ENCODE results near the gene ALDH1L1.
A peak's percentile ranks its signal among the peaks of the same experiment; 100 is the strongest.

The ALDH1L1 gene

GRCh38 chr3:126118591-126118990 is 61.8 kb downstream of the ALDH1L1 start:
- DNase-seq: peak; percentile 3

DNA sequence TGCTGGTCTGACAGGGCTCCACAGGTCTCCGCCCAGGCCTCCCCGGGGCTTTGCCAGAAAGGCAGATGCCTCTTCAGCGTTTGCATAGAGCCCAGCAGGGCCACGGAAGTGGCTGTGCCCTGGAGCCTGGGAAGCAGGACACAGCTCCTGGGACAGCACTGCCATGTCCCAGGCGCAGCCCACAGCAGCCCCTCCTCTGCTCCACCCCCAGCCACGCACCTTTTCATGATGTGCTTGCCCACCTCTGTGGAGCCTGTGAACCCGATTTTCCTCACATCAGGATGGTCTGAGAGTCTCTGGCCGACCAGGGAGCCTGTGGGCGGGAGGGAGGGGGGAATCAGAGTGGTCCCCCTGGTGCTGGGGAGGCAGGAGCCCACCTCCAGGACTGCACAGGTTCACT is 62.6 kb downstream of the ALDH1L1 start:
- DNase-seq: peak; percentile 6

- peak; percentile 5 for DNase-seq
These were observed 63.2 kb downstream of the ALDH1L1 start for GRCh38 chr3:126117212-126117611.

DNA sequence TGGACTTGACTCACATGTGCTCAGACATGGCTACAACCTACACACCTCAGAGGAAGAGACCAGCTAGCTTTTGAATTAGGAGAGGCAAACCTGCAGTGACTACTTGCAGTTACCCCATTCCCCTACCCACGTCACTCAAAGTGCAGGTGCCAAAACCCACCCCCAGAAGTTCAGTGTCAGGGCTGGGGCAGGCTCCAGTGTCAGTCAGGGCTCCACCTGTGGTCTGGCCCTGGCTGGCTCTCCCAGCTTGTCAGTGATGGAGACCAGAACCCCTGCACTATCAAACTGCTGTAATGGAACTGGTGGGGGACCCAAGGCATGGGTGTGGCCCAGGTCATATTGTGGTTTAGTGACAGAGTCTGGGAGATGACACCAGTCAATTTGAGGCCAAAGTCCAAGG is 63.9 kb downstream of the ALDH1L1 start:
- peak; percentile 3 for DNase-seq

DNA sequence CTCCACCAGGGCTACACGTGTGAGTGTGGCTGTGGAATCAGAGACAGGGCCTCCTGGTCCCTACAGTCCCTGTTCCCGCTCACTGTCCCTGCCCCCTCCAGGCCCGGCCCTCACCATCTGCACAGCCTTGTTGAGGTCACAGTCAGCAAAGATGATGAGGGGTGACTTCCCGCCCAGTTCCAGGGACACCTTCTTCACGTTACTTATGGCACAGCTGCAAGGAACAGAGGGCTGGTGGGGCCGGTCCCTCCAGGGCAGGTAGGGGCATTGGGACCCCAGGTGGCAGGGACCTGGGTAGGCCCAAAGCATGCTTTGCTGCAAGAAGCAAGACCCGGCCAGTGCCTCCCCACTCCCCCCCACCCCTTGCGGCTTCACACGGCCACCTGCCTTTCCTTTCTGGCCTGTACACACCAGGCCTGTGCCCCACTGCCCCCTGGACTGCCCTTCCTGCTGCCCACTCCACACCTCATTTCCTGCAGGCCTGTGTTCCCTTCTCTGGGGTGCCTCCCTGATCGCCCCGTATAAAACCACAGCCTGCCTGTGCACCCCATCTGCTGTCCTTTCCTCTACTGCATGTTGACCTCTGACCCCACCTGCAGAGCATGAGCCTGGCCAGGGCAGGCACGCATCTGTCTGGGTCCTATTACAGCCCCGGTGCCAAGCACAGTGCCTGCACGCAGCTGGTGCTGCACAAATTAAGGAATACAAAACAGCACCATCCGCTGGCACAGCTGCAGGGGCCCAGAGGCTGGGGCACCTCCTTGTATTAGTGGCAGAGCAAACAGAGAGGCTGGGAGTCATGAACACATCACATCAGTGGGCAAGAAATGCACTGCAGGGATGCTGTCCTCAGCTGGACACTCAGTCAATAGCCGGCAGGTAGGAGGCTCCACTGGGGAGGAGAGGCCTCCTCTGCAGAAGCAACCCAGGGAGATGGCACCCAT is 65.7 kb downstream of the ALDH1L1 start:
- no peak for DNase-seq

DNA sequence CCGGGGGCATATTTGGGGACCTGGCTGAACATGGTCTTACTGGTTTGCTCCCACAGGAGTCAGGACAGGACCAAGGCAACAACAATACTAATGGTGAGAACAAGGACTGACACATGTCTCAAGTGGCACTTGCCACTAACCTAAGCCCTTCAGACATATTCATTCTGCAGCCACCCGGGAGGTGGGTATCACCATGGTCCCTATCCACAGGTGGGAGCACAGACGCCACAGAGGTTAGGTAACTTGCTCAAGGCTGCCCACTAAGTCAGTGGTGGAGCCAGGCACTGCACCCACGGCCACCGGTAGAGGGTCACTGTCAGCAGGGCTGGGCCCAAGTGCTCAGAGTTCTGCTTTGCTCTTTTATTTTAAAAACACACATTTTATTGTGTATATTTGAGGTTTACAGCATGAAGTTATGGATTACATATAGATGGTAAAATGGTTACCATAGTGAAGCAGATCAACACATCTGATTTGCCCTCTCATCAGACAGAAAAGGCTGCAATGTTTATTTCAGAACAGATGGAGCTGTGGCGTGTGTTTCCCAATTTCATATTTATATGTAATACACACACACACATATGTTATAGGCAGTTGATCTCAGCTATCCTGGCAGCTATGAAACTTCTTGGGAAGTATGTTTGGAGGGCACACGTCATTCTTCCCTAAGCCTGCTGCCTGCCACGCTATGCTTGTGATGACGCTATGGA is 66.5 kb downstream of the ALDH1L1 start:
- peak; percentile 14 for DNase-seq

DNA sequence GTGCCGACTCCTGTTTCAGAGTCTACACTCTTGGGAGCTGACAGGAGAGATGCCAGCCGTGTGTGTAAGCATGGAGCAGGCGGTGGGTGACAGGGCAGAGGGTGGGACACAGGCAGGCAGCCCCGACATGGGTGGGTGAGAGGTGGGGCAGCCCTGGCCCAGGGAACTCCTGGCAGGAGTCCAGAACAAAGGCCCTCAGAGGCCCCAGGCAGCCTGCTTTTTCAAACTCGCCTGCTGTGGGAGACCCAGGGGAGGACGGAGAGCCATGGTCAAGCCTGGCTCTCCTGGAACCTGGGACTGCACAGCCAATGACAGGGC is 67.2 kb downstream of the ALDH1L1 start:
- DNase-seq: no peak

DNA sequence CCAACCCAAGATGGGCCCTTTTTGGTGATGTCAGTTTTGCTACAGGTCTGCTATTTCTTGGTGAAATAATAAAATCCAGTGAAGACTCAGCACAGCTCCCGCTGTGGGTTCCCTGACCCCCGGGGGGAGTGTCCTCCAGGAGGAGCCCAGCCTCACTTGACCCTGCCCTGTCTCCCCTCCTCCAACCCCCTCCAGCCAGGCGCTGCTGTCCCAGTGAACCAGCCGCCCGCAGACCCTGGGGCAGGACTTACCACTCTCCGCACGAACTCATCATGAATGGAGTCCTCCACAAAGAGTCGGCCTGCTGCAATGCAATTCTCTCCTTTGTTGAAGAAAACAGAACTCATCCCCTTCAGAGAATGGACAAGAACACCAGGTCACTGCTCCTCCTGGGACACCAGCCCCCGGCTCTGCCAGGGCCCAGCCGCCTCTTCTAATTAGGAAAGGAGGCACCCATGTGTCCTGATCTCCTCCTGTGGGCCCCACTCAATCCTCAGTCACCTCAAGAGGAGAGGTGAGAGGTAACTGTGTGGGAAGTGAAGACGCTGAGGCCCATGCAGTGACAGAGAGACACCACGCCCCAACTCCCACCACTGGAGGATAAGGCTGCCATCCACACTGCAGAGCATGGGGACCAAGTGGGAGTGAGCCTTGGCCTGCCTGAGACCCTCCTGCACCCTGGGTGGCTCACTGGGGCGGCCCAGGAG is 67.7 kb downstream of the ALDH1L1 start:
- peak; percentile 13 for DNase-seq

DNA sequence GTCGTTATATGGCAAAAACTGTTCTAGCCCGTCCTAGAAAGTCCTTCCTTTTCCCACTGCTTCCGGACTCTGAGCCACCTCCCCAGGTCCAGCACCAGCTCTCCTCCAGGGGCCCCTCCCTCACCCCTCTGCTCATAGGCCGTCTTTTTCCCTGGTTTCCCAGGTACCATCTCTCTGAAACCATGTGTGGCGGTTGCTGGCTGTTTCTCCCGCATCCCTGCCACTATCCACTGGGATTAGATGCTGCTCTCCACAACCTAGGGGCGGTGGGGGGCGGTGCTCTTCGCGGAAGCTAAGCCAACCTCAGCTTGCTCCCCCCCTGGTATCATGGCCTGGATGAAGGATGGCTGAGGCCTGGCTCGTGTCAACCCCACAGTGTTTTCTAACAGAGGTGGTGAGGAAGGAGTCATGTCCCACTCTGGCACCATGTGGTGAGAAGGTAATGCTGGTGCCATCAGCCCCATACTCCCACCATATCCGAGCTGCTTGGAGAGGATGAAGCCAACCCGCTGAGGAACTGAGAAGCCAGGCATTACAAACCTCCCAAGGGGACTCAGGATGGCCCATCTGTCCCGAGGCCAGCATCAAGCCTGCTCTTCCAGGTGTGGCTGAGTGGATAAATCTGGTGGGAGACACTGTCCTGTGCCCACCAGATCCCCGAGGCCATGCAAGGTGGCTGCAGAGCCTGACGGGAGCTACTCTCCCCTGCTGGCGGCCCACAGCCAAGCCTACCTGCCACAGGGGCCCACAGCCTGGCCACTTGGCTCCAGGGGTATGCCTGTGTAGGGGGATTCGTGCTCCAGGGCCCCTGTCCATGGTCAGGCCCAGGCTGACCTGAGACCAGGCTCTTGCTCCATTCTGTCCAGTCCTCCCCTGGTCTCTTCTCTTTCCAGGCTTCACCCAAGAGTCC is 68.6 kb downstream of the ALDH1L1 start:
- DNase-seq: no peak

- peak; percentile 16 for DNase-seq
These were observed 69.2 kb downstream of the ALDH1L1 start for GRCh38 chr3:126111126-126111551.

GRCh38 chr3:126110431-126111125 is 69.8 kb downstream of the ALDH1L1 start:
- DNase-seq: no peak

- no peak for DNase-seq
These were observed 70.5 kb downstream of the ALDH1L1 start for GRCh38 chr3:126109880-126110235.

DNA sequence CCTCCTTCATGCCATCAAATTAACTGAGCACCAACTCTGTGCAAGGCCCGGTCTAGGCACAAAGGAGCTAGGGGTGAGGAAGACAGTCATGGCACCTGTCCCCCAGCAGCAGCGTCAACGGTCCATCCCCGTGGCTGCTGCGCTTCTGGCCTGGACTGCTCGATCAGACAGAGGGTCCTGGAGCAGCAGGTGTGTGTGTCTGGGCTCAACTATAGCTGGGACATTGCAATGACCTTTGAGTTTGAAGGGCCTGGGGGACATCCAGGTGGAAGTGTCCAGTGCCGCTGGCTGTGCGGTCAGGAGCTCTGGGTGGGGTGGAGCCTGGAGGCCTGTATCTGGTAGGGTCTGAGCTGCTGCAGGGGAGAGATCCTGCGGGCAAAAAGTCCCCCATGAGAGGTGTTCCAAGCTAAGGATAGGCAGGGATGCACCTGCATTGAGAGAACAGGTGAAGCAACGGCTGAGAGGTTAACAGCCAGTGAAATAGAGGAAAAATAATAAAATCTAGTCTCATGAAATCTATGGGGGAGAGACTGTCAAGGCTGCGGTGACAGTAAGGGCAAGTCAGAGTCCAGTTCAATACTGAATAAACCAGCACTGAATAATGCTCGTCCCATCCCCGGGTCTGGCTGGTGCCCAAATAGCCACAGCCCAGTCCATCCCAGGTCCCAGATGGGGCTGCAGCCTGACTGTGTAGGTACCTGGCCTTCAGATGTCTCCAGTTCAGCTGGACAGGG is 71.1 kb downstream of the ALDH1L1 start:
- DNase-seq: no peak

DNA sequence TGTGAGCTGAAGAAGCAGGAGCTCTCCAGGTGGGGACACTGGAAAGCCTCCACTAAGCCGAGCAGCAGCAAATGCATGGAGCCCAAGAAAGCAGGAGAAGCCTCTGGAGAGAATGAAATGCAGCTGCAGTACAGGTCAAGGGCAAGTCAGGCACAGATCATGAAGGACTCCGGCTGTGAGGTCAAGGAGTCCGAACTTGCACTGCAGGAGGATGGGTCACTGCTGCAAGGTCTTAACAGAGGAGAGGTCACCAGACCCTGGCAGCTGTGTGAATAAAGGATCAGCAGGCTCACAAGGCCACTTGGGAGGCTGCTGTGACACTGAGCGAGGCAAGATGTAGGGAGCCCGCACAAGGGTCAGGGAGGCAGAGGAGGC is 71.7 kb downstream of the ALDH1L1 start:
- DNase-seq: no peak

- no peak for DNase-seq
These were observed 72.3 kb downstream of the ALDH1L1 start for GRCh38 chr3:126107957-126108675.

DNA sequence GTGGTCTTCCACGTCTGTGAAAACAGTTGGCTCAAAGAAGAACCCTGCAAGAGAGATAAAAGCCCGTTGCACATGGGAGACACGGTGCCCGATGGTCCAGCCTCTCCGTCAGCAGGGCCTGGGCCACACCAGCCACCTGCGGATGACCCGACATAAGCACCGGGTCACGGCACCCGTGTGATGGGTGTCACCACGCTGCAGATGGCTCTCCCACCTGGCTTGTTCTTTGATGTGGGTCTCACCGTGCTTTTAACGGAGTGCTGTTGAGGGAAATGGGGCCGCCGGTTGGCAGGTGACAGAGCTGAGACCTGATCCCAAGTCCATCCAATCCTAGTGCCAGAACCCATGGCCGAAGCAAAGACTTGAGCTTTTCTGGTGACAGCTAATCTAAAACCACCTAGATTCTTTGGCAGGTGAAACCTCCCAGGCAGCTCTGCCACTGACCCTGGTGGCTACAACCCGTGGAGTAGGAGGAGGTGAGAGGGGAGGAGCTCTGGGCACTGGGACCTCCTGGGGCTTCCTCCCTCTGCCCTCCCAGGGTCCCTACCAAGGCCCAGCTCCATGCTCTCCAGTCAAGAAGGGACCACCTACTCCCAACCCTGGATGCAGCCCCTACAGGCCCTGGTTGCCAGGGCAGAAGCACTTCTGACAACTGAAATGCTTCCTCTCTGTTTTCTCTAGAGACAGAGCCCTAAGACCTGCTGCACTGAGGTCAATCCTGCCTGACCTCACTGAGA is 73.0 kb downstream of the ALDH1L1 start:
- DNase-seq: no peak

GRCh38 chr3:126106336-126107202 is 73.8 kb downstream of the ALDH1L1 start:
- DNase-seq: no peak

DNA sequence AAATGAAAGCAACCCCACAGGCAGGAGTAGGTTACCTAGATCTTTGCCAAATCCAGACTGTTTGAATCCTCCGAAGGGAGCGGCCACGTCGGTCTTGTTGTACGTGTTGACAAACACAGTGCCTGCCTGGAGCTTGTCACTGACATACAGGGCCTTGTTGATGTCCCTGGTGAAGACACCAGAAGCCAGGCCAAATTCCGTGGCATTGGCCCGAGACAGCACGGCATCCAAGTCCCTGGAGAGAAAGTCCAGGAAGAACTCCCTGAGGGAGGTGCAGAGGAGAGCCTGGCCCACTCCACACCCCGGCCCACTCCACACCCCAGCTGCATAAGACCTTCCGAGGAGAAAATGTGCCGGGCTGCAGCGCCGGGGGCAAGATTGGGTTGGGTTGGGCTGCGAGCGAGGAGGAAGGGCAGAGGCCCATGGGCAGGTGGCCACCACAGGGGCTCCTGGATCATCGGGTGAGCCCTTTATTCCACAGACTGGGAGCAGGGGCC is 74.6 kb downstream of the ALDH1L1 start:
- DNase-seq: no peak
